Measurements from ENCODE around the gene MAP3K8. TPM values are rescaled to one million over a fixed set of nuclear protein-coding genes. Genes with fewer than 3 reads are reported as not detected.

MAP3K8 gene
- polyA plus RNA-seq, 3 donors, result 54.5 to 206 (median 59.2) TPM

DNA sequence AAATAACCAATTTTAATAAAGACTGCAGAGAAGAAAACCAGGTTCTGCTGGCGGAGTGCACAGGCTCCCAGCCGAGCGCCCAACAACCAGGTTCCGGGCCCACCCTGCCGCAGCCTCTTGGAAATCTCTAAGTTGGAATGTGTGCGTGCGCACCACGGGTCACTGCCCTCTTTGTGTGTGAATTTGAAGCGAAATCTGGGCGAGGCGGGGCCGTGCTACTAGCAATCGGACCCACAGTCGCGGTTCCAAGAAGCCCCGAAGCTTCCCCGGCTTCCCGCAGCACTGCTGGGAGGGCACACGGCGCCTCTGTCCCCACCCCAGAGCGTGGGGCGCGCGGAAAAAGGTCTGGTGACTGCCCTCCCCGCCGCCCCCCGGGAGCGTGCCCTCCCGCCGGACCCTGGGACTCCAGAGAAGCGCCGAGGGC is 666 bp upstream of the MAP3K8 start:
- peak overlapping the region; percentile 100 for H3K9ac ChIP-seq (ENCODE audit: insufficient read depth, low read length, poor library complexity, severe bottlenecking)
- H3K4me3 ChIP-seq (replicated peaks in 1 of 3; ENCODE audit: low read depth in 2 of 3, low read length in 3 of 3), result peak overlapping the region; percentile 47 to 100 (median 96)
- peak overlapping the region; percentile 95 to 99 (median 98) for H3K27ac Mint-ChIP-seq
- H3K27ac ChIP-seq (ENCODE audit: low read depth in 1 of 2, low read length in 2 of 2), result peak overlapping the region; percentile 98 to 99
- intact Hi-C loops (cut with micrococcal nuclease), result loop anchor here in 1 of 2 donors (5.0 kb wide), 1 partner anchor 94 kb away; no protein-coding TSS in a partner anchor
- TF ChIP-seq, protein P1, sequence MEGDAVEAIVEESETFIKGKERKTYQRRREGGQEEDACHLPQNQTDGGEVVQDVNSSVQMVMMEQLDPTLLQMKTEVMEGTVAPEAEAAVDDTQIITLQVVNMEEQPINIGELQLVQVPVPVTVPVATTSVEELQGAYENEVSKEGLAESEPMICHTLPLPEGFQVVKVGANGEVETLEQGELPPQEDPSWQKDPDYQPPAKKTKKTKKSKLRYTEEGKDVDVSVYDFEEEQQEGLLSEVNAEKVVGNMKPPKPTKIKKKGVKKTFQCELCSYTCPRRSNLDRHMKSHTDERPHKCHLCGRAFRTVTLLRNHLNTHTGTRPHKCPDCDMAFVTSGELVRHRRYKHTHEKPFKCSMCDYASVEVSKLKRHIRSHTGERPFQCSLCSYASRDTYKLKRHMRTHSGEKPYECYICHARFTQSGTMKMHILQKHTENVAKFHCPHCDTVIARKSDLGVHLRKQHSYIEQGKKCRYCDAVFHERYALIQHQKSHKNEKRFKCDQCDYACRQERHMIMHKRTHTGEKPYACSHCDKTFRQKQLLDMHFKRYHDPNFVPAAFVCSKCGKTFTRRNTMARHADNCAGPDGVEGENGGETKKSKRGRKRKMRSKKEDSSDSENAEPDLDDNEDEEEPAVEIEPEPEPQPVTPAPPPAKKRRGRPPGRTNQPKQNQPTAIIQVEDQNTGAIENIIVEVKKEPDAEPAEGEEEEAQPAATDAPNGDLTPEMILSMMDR (IDR thresholded peaks at IDR 0.05), result no peak
- no peaks in the 10 kb centered on the region for H3K27me3 ChIP-seq (ENCODE audit: control insufficient read depth in 2 of 2, insufficient read depth in 2 of 2, low read length in 2 of 2)
- H3K79me2 ChIP-seq (ENCODE audit: insufficient read depth, low read length), result peaks cover 39% of the 10 kb centered on the region
- H3K9me3 Mint-ChIP-seq, result no peaks in the 10 kb centered on the region
- H3K36me3 Mint-ChIP-seq, result peaks cover 25 to 26% of the 10 kb centered on the region in 2 donors
- peak; percentile 50 to 60 (median 54) for DNase-seq
- H4K20me1 ChIP-seq (ENCODE audit: insufficient read depth, low read length), result peaks cover 40% of the 10 kb centered on the region
- no peaks in the 10 kb centered on the region for H3K9me3 ChIP-seq (replicated peaks in 1 of 2; ENCODE audit: control insufficient read depth in 1 of 2, insufficient read depth in 1 of 2, low read length in 2 of 2)
- H3K4me3 Mint-ChIP-seq, result peak overlapping the region; percentile 98
- H3K4me2 ChIP-seq (replicated peaks; ENCODE audit: extremely low read depth, low read length, poor library complexity, severe bottlenecking), result peak overlapping the region; percentile 84
- under 1% methylated on average over 32 of the region's 32 CpGs for whole genome bisulfite sequencing (ENCODE audit: insufficient coverage)
- peaks cover 58% of the 10 kb centered on the region for H3K4me1 Mint-ChIP-seq
- H2AFZ ChIP-seq (ENCODE audit: insufficient read depth, low read depth, low read length, poor library complexity, severe bottlenecking), result peak overlapping the region; percentile 70
- H3K36me3 ChIP-seq (replicated peaks in 1 of 2; ENCODE audit: control insufficient read depth in 1 of 2, insufficient read depth in 2 of 2, low read length in 2 of 2), result peaks cover 2 to 16% of the 10 kb centered on the region in 2 donors
- peaks cover 69 to 72% of the 10 kb centered on the region in 2 donors for H3K4me1 ChIP-seq (ENCODE audit: control insufficient read depth in 1 of 2, insufficient read depth in 2 of 2, low read length in 2 of 2)
- peaks cover 0 to 2% (median 0%) of the 10 kb centered on the region in 3 donors for H3K27me3 Mint-ChIP-seq (ENCODE audit: low read depth in 3 of 3)

DNA sequence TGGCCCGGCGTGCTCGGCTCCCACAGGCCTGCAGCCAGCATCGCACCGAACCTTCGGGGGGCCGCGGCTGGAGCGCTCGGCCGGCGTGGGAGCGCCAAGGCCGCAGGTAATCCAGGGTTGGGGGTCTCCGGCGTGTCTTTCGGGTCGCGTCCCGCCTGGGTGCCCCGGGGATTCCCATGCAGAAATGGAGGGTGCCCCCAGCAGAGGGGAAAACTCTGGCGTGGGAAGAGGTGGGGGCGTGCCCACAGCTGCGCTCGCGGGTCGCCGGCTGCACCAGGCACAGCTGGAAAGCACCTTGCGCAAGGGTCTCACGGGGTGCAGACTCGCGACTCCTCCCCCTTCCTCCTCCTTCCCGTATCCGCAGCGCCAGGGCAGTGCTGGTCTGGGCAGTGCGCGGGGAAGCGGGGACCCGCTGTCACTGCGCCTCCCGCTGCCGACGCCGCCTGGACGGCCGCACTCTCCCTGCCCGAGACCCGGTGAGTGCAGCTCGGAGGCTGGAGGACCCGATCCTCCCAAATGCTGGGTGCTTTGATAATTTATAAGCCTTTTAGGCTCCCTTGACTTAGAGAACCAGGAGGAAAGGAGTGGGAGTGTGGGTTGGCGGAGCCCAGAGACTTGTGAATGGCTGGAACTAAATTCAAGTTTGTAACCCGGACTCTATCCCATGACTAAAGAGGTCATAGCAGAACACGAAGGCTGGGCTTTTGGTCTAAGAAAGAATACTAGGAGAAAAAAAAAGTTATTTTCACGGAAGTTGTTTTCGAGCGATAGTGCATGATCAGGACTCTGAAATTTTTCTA is 489 bp downstream of the MAP3K8 start:
- peak overlapping the region; percentile 96 to 100 (median 97) for H3K4me3 ChIP-seq (replicated peaks in 1 of 3; ENCODE audit: low read depth in 2 of 3, low read length in 3 of 3)
- peak overlapping the region; percentile 100 for H3K9ac ChIP-seq (ENCODE audit: insufficient read depth, low read length, poor library complexity, severe bottlenecking)
- H3K9me3 Mint-ChIP-seq, result no peaks in the 10 kb centered on the region
- peak overlapping the region; percentile 98 to 99 for H3K27ac ChIP-seq (ENCODE audit: low read depth in 1 of 2, low read length in 2 of 2)
- no peaks in the 10 kb centered on the region for H3K27me3 ChIP-seq (ENCODE audit: control insufficient read depth in 2 of 2, insufficient read depth in 2 of 2, low read length in 2 of 2)
- peak overlapping the region; percentile 98 for H3K4me3 Mint-ChIP-seq
- peaks cover 36 to 37% of the 10 kb centered on the region in 2 donors for H3K36me3 Mint-ChIP-seq
- no peak overlapping the region for H2AFZ ChIP-seq (ENCODE audit: insufficient read depth, low read depth, low read length, poor library complexity, severe bottlenecking)
- H3K27ac Mint-ChIP-seq, result peak overlapping the region; percentile 95 to 99 (median 98)
- peaks cover 50% of the 10 kb centered on the region for H3K79me2 ChIP-seq (ENCODE audit: insufficient read depth, low read length)
- peaks cover 60 to 70% of the 10 kb centered on the region in 2 donors for H3K4me1 ChIP-seq (ENCODE audit: control insufficient read depth in 1 of 2, insufficient read depth in 2 of 2, low read length in 2 of 2)
- peak overlapping the region; percentile 84 for H3K4me2 ChIP-seq (replicated peaks; ENCODE audit: extremely low read depth, low read length, poor library complexity, severe bottlenecking)
- DNase-seq, result peak; percentile 94 to 97 (median 97)
- H3K9me3 ChIP-seq (replicated peaks in 1 of 2; ENCODE audit: control insufficient read depth in 1 of 2, insufficient read depth in 1 of 2, low read length in 2 of 2), result no peaks in the 10 kb centered on the region
- H3K27me3 Mint-ChIP-seq (ENCODE audit: low read depth in 3 of 3), result peaks cover 0 to 2% (median 0%) of the 10 kb centered on the region in 3 donors
- intact Hi-C loops (cut with micrococcal nuclease), result loop anchor here (2.0 to 5.0 kb wide), 3 partner anchors 58 to 93 kb away; no protein-coding TSS in a partner anchor
- TF ChIP-seq, protein P1 (IDR thresholded peaks at IDR 0.05), result no peak
- peaks cover 60% of the 10 kb centered on the region for H3K4me1 Mint-ChIP-seq
- WGBS (ENCODE audit: insufficient coverage), result under 1% methylated on average over 51 of the region's 56 CpGs
- H4K20me1 ChIP-seq (ENCODE audit: insufficient read depth, low read length), result peaks cover 51% of the 10 kb centered on the region
- H3K36me3 ChIP-seq (replicated peaks in 1 of 2; ENCODE audit: control insufficient read depth in 1 of 2, insufficient read depth in 2 of 2, low read length in 2 of 2), result peaks cover 12 to 28% of the 10 kb centered on the region in 2 donors

Measured in CD14-positive monocyte (primary cell).